RWPE1 (cell line): ENCODE measurements around the gene PDZRN4.

Source experiments
- CTCF ChIA-PET: fragments of 350-600 bp; sonication (Branson Sonifier 250); formaldehyde crosslinking; extraction: SDS; loops from one replicate; lab custom pipeline; 2021; lab: Yijun Ruan, JAX
- POLR2A ChIA-PET: fragments of 400-600 bp; formaldehyde crosslinking; extraction: SDS; loops from one replicate; lab custom pipeline; 2020; ENCODE audit warnings: antibody characterized with exemption; ENCODE audit not compliant: low non-redundant PET; lab: Yijun Ruan, JAX
- DNase-seq: peaks from one replicate; pipeline ENCODE4 v3.0.0; 2012; ENCODE audit warnings: low spot score
- H3K27ac ChIP-seq: fragments of 450-650 bp; 2 replicates; pipeline ENCODE4 v1.5.1; 2017
- CTCF ChIP-seq: fragments of 450-650 bp; conservative IDR thresholded peaks from 2 replicates; pipeline ENCODE4 v1.5.1; 2017; ENCODE audit warnings: low read depth, mild to moderate bottlenecking

PDZRN4 gene

DNA sequence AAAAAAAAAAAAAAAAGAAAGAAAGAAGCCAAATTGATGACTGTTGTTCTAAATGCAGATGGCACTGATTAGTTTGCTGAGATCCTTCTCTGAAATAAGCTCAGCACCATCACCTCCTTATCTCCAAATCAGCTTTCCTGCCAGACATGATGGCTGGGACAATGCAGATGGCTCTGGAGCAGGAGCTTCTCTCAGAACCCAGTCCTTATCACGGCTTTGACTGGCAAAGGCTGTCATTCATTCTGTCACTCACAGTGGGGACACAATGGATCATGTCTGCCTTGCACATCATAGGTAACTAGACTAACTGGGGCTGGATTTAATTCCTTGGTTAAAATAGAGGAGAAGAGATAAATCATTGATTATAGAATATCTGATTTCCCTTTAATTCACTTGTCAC is 146.3 kb downstream of the PDZRN4 start:
- no peak for TF ChIP-seq CTCF
- ChIA-PET CTCF (interaction anchor here (0.7 kb wide), 1 partner anchor 12 kb away, joined by 3 read pairs; no protein-coding TSS in a partner anchor), POLR2A (no interaction called here)
- H3K27ac ChIP-seq: no peak overlapping the region
- DNase-seq: no peak

GRCh38 chr12:41336041-41336549 is 148.0 kb downstream of the PDZRN4 start:
- CTCF ChIA-PET: interaction anchor here (0.6 kb wide), 1 partner anchor 879 kb away, joined by 4 read pairs; no protein-coding TSS in a partner anchor
- DNase-seq: no peak
- no peak overlapping the region for H3K27ac ChIP-seq
- POLR2A ChIA-PET: no interaction called here
- TF ChIP-seq CTCF: no peak

DNA sequence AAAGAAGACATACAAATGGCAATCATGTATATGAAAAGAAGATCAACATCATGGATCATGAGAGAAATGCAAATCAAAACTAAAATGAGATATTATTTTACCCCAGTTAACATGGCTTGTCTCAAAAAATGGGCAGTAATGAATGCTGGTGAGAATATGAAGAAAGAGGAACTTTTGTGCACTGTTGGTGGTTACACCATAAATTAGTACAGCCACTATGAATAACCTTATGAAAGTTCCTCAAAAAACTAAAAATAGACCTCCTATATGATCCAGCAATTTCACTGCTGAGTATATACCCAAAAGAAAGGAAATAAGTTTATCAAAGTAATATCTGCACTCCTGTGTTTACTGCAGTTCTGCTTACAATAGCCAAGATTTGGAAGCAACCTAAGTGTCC is 151.7 kb downstream of the PDZRN4 start:
- ChIA-PET CTCF (no interaction called here), POLR2A (no interaction called here)
- TF ChIP-seq CTCF: no peak
- H3K27ac ChIP-seq: no peak overlapping the region
- DNase-seq: no peak

GRCh38 chr12:41344776-41345470 is 156.8 kb downstream of the PDZRN4 start:
- ChIA-PET POLR2A (no interaction called here), CTCF (no interaction called here)
- TF ChIP-seq CTCF: no peak
- no peak overlapping the region for H3K27ac ChIP-seq
- DNase-seq: no peak

DNA sequence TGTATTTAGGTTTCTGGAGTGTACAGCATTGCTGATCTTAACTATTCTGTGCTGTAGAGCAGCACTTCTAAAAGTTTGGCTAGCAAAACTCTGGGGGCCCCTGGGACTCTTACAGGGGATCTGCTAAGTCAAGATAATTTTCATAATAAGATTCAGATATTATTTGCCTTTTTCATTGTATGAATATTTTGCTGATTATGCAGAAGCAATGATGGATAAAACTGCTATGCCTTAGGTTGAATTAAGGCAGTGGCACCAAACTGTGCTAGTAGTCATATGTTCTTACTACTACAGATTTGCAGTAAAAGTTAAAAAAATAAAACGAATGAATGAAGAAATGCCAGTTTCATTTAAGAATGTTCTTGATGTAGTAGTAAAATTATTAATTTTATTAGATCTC is 160.1 kb downstream of the PDZRN4 start:
- H3K27ac ChIP-seq: no peak overlapping the region
- TF ChIP-seq CTCF: no peak
- POLR2A ChIA-PET: no interaction called here
- CTCF ChIA-PET: no interaction called here
- no peak for DNase-seq

DNA sequence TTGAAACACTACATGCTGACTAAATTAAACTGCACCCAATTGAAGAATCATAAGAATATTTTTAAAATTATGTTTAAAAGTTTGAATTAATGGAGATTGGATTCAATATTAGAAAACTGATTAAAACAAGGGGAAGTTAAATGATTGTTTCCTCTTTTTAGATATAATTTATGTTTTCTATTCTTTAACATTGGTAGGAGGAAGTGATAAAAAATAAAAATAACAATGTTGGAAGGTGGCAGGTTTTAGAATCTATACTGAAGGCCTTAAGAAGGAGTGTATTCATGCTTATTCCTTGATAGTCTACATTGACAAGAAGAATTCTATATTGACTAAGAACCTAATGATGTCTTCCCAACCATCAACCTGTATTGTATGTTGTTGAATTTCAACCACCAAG is 168.1 kb downstream of the PDZRN4 start:
- H3K27ac ChIP-seq: no peak overlapping the region
- CTCF ChIA-PET: no interaction called here
- POLR2A ChIA-PET: no interaction called here
- DNase-seq: no peak
- no peak for TF ChIP-seq CTCF
